Measurements from ENCODE around the gene KLC1. TPM values are rescaled to one million over a fixed set of nuclear protein-coding genes. Genes with fewer than 3 reads are reported as not detected.

Gene KLC1
- total and polyA plus RNA-seq, 4 donors: 93.3 to 225 (median 139) TPM

DNA sequence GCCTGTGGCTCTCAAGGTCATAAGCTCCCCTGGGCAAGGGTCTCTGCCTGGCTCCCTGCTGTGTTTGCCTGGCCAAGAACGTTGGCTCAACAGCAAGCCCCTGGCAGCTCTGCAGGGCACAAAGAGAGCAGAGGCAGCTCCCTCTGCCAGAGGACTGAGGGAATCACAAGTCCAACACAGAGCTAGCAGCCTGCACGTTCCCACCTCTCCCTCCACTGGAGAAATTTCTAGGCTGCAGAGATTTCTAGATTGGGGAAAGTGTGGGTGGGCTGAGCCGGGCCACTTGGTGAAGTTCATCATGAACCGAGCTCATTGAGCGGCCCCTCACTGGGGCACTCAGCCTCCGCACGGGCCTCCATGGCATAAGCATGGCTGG, 106.4 kb downstream of the KLC1 start:
- TF ChIP-seq, protein P1, sequence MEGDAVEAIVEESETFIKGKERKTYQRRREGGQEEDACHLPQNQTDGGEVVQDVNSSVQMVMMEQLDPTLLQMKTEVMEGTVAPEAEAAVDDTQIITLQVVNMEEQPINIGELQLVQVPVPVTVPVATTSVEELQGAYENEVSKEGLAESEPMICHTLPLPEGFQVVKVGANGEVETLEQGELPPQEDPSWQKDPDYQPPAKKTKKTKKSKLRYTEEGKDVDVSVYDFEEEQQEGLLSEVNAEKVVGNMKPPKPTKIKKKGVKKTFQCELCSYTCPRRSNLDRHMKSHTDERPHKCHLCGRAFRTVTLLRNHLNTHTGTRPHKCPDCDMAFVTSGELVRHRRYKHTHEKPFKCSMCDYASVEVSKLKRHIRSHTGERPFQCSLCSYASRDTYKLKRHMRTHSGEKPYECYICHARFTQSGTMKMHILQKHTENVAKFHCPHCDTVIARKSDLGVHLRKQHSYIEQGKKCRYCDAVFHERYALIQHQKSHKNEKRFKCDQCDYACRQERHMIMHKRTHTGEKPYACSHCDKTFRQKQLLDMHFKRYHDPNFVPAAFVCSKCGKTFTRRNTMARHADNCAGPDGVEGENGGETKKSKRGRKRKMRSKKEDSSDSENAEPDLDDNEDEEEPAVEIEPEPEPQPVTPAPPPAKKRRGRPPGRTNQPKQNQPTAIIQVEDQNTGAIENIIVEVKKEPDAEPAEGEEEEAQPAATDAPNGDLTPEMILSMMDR (IDR thresholded peaks at IDR 0.05; ENCODE audit: control extremely low read depth, extremely low read depth): no peak
- ATAC-seq (ENCODE audit: insufficient read depth, low FRiP score) (no peak), DNase-seq (peak in 1 of 3 donors; percentile 31)
- Histone ChIP-seq H3K9me3 (ENCODE audit: control insufficient read depth in 4 of 4, insufficient read depth in 3 of 4, low read length in 3 of 4) (no peaks in the 10 kb centered on the region), H3K4me3 (no peak overlapping the region), H3K27me3 (ENCODE audit: control insufficient read depth in 3 of 3, insufficient read depth in 3 of 3, low read length in 2 of 3) (no peaks in the 10 kb centered on the region), H3K27ac (ENCODE audit: low read depth in 1 of 2, low read length in 1 of 2) (no peak overlapping the region), H3K4me1 (ENCODE audit: control insufficient read depth in 5 of 5, insufficient read depth in 5 of 5, low read length in 5 of 5) (peaks cover 0 to 26% (median 3%) of the 10 kb centered on the region in 5 donors), H3K9ac (ENCODE audit: insufficient read depth in 1 of 2, low read length in 2 of 2) (no peak overlapping the region), H3K36me3 (ENCODE audit: control insufficient read depth in 4 of 4, insufficient read depth in 4 of 4, low read length in 4 of 4) (peaks cover 12 to 76% (median 21%) of the 10 kb centered on the region in 4 donors)
- WGBS, 2 donors: 70 to 86% methylated on average over 7 of the region's 7 CpGs

GRCh38 chr14:103735815-103736545, 107.0 kb downstream of the KLC1 start:
- Histone ChIP-seq H3K9ac (ENCODE audit: insufficient read depth in 1 of 2, low read length in 2 of 2) (no peak overlapping the region), H3K4me1 (ENCODE audit: control insufficient read depth in 5 of 5, insufficient read depth in 5 of 5, low read length in 5 of 5) (peaks cover 0 to 26% (median 3%) of the 10 kb centered on the region in 5 donors), H3K9me3 (ENCODE audit: control insufficient read depth in 4 of 4, insufficient read depth in 3 of 4, low read length in 3 of 4) (no peaks in the 10 kb centered on the region), H3K27me3 (ENCODE audit: control insufficient read depth in 3 of 3, insufficient read depth in 3 of 3, low read length in 2 of 3) (no peaks in the 10 kb centered on the region), H3K27ac (ENCODE audit: low read depth in 1 of 2, low read length in 1 of 2) (no peak overlapping the region), H3K4me3 (no peak overlapping the region), H3K36me3 (ENCODE audit: control insufficient read depth in 4 of 4, insufficient read depth in 4 of 4, low read length in 4 of 4) (peaks cover 12 to 73% (median 20%) of the 10 kb centered on the region in 4 donors)
- TF ChIP-seq, protein P1 (IDR thresholded peaks at IDR 0.05; ENCODE audit: control extremely low read depth, extremely low read depth): no peak
- DNase-seq (no peak), ATAC-seq (ENCODE audit: insufficient read depth, low FRiP score) (no peak)
- WGBS, 2 donors: 89 to 93% methylated on average over 22 of the region's 22 CpGs

DNA sequence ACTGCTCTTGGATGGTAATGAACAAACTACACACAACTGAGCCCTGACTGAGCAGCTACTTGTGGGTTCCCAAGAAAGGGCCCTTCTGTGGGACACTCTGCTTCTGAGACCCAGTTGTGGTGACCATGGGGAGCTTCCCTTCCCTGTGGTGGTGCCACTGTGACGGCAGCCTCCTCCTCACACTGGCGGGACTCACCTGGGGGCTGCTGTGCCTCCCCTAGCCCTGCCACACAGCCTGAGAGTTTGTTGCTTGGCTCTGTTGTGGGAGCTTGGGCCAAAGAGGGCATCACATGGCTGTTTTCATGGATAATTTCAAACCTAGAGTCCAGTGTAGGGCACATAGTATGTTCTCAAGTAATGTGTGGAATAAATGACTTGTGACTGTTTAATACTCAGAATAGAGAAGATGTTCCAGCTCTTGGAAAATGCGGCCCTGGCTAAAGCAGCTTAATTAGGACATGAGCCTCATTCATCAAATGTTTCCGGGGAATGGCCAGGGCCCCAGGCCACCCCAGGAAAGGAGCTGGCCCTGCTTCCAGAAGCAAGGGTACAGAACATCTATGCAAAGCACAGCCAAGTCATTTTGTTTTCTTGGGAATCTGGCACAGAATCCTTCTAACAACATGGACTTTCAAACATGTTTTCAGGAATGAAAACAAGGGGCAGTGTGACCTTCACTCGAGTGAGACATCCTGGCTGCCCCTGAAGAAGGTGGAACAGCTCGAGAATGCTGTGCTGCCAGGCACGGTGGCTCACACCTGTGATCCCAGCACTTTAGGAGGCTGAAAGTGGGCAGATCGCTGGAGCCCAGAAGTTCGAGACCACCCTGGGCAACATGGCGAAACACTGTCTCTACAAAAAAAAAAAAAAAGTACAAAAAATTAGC, 107.8 kb downstream of the KLC1 start:
- H3K36me3 ChIP-seq (ENCODE audit: control insufficient read depth in 4 of 4, insufficient read depth in 4 of 4, low read length in 4 of 4): peaks cover 12 to 69% (median 20%) of the 10 kb centered on the region in 4 donors
- H3K27ac ChIP-seq (ENCODE audit: low read depth in 1 of 2, low read length in 1 of 2): no peak overlapping the region
- H3K27me3 ChIP-seq (ENCODE audit: control insufficient read depth in 3 of 3, insufficient read depth in 3 of 3, low read length in 2 of 3): no peaks in the 10 kb centered on the region
- H3K4me3 ChIP-seq: no peak overlapping the region
- H3K9ac ChIP-seq (ENCODE audit: insufficient read depth in 1 of 2, low read length in 2 of 2): peak overlapping the region in 1 of 2 donors; percentile 7
- peaks cover 0 to 26% (median 3%) of the 10 kb centered on the region in 5 donors for H3K4me1 ChIP-seq (ENCODE audit: control insufficient read depth in 5 of 5, insufficient read depth in 5 of 5, low read length in 5 of 5)
- TF ChIP-seq, protein P1 (IDR thresholded peaks at IDR 0.05; ENCODE audit: control extremely low read depth, extremely low read depth): no peak
- 82 to 91% methylated on average over 10 of the region's 10 CpGs for WGBS, 2 donors
- ATAC-seq (ENCODE audit: insufficient read depth, low FRiP score): no peak
- no peaks in the 10 kb centered on the region for H3K9me3 ChIP-seq (ENCODE audit: control insufficient read depth in 4 of 4, insufficient read depth in 3 of 4, low read length in 3 of 4)
- DNase-seq: no peak

Data from lung (tissue), 12 donors.